Stimulated activated CD4-positive, alpha-beta T cell treated with anti-CD3 and anti-CD28 coated beads, Interleukin-4, amount 100 ng/mL, for 4 hours (primary cell): ENCODE results near the gene NCOA7.
"Not testable (repeated sequence)": the region's sequence is repeated elsewhere in the genome, so short reads cannot be mapped to it uniquely, and the experiment has no call there.

ENCODE experiments used
- DNase-seq, 2 experiments: peaks; one replicate each; pipeline ENCODE4 v3.0.0-alpha.2; 2020

NCOA7 gene

GRCh38 chr6:125868678-125869395, 78.1 kb downstream of the NCOA7 start:
- no peak for DNase-seq

- DNase-seq: no peak
These were observed 78.7 kb downstream of the NCOA7 start for GRCh38 chr6:125869427-125869826.

- no peak for DNase-seq
These were observed 80.6 kb downstream of the NCOA7 start for GRCh38 chr6:125871365-125871764.

GRCh38 chr6:125872259-125872921, 81.6 kb downstream of the NCOA7 start:
- no peak for DNase-seq

GRCh38 chr6:125882243-125882642, 91.5 kb downstream of the NCOA7 start:
- no peak for DNase-seq

- no peak for DNase-seq
These were observed 94.0 kb downstream of the NCOA7 start for GRCh38 chr6:125884634-125885371.

GRCh38 chr6:125886021-125886420, 95.3 kb downstream of the NCOA7 start:
- DNase-seq: no peak

- DNase-seq: no peak
These were observed 96.2 kb downstream of the NCOA7 start for GRCh38 chr6:125886914-125887313.

- no peak for DNase-seq
These were observed 96.6 kb downstream of the NCOA7 start for GRCh38 chr6:125887372-125887771.

GRCh38 chr6:125888989-125889656, 98.4 kb downstream of the NCOA7 start:
- no peak for DNase-seq

- no peak for DNase-seq
These were observed 109.0 kb downstream of the NCOA7 start for GRCh38 chr6:125899726-125900182.

- peak in 1 of 2 experiments; percentile 49 for DNase-seq
These were observed 114.1 kb downstream of the NCOA7 start for GRCh38 chr6:125904871-125905270.

- DNase-seq: peak; percentile 30 to 52
These were observed 115.6 kb downstream of the NCOA7 start for GRCh38 chr6:125906158-125906998.

- no peak for DNase-seq
These were observed 119.8 kb downstream of the NCOA7 start for GRCh38 chr6:125910527-125910926.

- DNase-seq: not testable (repeated sequence)
These were observed 120.3 kb downstream of the NCOA7 start for GRCh38 chr6:125911051-125911451.

- DNase-seq: not testable (repeated sequence)
These were observed 121.7 kb downstream of the NCOA7 start for GRCh38 chr6:125912430-125912829.

- DNase-seq: no peak
These were observed 122.4 kb downstream of the NCOA7 start for GRCh38 chr6:125913145-125913544.

GRCh38 chr6:125913864-125914351, 123.1 kb downstream of the NCOA7 start:
- DNase-seq: no peak

GRCh38 chr6:125918230-125918629, 127.5 kb downstream of the NCOA7 start:
- no peak for DNase-seq

GRCh38 chr6:125918681-125919566, 128.2 kb downstream of the NCOA7 start:
- DNase-seq: peak; percentile 5 to 62

GRCh38 chr6:125919618-125920017, 128.9 kb downstream of the NCOA7 start:
- no peak for DNase-seq
